Retina (tissue), 1 donor: ENCODE measurements around the gene GNAT1.
"Not testable (repeated sequence)": the region's sequence is repeated elsewhere in the genome, so short reads cannot be mapped to it uniquely, and the experiment has no call there.

Source experiments
- DNase-seq: peaks from one replicate; pipeline ENCODE4 v3.0.0-alpha.2; 2016

GNAT1 gene

DNA sequence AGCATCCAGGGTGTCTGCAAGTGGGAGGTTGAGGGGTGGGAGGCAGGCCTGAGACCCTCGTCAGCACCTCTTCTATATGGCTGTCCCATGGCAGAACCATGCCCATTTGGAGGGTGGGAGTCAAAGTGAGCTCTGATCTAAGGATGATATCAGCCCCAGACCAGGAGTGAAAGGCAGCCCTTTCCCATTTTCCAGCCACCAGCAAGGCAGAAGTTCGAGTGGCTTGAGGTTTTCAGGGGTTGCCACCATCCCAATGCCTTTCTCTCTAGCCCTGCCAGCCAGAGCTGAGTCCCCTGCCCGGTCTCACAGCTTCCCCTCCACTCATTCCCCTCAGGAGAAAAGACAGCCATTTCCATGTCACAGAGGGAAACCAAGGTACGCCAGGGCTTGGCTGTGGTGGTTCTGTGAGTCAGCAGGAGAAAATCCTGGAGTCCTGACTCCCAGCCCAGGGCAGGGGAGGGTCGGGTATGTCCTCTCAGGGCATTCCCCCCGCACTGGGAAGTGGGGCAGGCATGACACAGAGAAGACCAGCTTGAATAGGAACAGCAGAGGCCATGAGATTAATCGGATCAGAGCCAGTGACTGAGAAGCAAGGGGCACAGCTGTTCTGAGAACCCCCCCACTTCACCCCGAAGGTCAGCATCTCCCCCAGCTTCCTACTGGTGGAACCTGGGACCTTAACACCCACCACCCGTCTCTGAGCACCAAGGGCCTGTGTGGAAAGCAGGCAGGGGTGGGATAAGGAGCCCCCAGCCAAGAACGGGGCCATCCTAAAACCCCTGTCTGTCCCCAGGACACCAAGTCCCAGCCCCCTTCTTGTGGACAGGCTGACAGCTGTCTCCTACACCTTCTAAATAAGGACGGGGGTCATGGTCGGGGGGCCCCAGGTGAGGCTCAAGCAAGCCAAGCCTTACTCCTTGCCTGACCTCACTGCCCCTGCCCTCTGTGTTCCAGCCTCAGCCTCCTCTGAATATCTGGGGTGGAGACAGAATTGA lies 12.7 kb downstream of the GNAT1 start:
- DNase-seq, result no peak

DNA sequence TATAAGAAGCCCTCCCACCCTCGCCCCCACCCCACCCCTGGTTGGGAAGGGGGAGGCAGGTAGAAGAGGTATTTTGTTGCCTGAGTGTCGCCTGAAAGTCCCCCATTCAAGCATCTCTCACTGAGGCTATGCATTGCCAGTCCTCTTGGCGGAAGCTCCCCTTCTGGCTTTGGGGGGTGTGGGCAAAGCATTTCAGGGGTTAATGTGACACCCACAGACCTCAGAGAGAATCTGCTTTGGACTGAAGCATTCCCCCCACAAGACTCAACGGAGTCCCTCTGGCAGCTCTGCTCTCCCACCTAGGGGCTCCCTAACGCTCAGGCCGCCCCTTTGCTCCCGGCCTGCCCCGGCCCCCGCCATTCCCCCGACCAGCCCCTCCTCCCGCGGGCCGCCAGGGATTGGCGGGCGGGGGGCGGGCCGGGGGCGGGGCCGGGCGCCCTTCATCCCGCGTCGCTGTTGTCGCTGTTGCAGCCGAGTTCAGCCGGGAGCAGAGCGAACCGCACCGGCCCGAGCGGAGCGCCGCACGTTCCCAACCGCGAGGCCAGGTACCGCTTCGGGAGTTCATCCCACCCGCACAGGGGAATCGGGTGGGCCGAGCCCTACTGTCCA lies 13.5 kb downstream of the GNAT1 start, which contains the start of gene SLC38A3:
Gene SLC38A3, plus strand, starts transcription at position 468 of the 609 bp plus-strand sequence. CDS start 8,929 bp downstream, outside the sequence.
- peak; percentile 47 for DNase-seq

DNA sequence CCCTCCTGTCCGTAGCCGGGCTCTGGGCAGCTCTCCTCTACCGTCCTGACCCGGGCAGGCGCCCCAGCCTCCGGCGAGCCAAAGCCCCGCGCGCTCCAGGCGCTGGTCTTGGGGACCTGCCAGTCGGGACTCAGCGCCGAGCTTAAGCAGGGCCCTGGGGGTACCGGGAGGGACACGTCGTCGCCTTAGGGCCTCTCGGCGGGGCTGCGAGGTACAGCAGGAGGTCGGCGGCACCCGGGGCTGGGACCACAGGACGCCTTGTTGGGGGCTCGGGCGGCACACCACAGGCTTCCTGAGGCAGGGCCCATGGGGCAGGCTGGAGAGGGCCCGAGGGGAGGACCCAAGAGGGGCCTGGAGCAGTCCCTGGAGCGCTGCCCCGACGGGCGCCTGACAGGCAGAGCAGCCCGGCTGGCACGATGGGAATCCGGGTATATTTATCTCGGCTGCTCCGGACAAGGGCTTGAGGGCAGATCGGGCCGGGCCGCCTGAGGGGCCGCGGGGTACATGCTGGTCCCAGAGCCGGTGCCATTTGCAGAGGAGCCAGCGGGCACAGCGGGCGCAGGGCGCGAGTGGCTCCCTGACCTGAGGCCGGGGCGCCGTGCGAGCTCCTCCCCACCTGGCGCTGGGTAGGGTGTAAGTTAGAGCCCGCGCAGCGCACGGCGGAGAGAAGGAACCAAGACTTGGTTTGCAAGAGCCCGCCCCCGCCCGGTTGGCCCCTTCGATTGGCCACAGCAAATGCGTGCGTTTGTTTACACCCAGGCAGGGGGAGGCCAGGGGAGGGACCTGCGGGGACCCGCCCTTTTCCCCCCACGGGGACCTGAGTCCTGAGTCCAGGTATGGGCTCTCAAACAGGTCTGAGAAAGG lies 14.2 kb downstream of the GNAT1 start:
- peak; percentile 84 for DNase-seq

DNA sequence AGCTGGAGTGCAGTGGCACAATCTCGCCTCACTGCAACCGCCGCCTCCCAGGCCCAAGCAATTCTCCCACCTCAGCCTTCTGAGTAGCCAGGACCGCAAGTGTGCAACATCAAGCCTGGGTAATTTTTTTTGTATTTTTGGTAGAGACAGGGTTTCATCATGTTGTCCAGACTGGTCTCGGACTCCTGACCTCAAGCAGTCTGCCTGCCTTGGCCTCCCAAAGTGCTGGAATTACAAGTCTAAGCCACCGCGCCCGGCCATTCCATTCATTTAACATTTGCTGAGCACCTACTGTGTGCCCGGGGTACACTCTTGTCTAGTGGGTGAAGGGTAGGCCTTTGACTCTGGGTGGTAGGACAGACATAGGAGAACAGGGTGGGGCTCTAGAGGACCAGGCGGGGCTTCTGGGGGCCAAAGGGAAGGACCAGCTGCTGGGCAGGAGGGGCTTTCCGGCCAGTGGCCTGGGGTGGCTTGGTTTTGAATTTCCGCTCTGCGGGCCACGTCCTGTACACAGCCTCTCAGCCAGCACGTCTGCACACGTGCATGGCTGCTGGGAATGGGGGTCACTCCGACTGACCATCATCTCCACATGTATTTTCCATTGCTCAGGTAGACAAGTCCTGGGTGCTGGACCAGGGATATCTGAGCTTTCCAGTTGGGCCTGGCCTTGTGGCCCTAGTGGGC lies 16.1 kb downstream of the GNAT1 start:
- no peak for DNase-seq

DNA sequence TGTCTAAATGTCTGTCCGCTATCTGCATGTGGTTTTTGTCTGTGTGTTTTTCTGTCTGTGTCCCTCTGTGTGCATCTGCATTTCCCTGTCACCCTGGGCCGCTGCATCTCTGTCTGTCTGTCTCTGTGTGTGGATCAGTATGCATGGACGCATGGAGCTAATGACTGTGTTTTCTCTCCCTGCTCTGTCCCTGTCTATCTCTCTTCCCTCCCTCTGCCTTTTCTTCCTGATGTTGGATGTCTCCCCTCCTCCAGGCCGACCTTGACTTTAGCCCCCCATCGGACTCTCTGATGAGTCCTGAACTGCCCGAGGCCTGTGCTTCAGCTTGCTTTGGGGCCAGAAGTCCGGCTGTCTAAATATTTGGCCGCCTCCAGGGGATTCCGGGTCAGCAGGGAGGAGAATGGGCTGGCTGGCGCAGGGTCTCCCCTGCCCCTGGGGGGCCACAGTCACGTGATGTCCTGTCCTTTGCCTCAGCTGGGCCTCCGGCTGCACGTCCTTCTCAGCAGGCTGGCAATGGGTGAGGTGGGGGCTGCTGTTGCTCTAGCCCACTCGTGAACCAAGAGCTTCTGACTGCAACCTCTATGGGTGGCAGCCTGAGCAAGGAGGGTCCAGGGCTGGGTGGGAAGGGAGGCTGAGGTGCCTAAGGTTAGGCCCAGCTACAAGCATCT lies 17.4 kb downstream of the GNAT1 start:
- DNase-seq, result no peak

DNA sequence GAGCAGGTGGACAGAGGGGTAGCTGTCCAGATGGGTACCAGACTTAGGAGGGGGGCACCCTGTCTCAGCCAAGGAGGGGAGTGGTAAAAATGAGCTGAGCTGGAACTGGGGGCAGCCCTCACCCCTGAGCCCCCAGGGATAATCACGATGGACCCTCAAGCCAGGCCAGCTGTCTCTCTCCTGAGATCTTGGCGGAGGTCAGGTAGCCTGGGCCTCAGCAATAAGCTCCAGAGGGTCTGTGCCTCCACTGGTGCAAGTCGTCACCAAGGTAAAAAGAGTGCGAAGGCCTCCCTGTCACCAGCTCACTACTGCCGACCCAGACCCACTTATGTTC lies 18.7 kb downstream of the GNAT1 start:
- no peak for DNase-seq

DNA sequence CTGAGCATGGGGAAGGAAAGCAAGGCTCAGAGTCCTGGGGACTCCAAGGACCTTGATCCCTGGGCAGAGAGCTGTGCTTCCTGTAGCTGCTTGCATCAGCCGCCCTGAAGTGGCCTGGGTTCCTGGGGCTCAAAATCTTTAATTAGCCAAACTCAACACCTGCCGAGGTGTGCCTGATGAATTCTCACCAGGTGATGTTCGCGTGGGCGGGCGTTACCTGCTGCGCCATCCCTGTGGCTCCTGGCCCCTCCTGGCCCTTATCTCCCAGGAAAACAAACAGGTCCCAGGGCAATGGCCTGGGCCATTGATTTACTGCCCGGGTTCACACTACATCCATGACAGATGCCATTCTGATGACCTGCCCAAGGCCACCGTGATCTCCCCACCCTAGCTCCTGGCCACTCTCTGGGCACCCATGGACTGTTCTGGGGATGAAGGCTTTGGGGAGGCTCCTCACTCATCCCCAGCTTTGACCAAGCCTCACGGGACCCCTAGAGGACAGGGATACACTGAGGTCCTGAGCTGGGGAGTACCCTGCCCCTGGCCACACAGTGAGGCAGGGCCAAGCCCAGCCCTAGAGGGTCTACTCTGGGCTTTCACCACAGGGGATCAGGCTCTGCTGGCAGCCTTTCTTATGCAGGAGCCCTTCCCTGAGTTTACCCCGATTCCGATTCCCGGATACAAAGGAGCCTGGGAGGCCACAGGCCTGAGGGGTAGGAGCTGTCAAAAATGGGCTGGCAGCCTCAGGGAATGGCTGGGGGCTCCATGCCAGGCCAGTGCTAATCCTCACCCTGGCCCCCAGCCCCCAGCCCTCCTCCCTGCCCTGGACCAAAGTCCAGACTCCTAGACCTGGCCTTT lies 19.3 kb downstream of the GNAT1 start:
- no peak for DNase-seq

DNA sequence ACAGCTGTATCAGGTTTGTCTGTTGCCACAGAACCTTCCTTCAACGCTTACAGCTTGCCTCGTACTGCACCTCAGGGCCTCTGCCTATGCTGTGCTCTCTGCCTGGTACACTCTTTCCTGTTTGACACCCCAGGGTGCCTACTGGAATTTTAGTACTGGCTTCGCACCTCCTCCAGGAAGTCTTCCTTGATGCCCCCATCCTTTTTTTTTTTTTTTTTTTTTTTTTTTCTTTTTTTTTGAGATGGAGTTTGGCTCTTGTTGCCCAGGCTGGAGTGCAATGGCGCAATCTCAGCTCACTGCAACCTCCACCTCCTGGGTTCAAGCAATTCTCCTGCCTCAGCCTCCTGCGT lies 19.9 kb downstream of the GNAT1 start:
- DNase-seq, result not testable (repeated sequence)

DNA sequence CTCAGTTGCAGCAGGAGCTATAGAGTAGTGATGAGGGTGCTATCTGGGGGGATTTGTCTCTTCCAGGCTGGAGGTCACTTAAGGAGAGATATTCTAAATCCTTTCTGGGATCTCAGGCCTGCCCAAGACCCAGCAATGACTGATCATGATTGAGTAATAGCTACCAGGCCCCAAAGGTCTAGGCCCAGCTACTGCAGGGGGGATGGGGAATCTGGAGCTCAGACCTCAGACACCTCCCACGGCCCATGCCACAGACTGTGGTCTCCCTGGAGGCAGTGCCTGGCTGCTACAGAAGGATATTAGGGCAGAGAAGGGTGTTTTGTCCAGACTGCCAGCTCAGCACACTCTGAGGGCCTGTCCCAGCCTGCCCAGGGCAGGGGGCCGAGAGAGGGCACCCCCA lies 20.5 kb downstream of the GNAT1 start:
- no peak for DNase-seq

DNA sequence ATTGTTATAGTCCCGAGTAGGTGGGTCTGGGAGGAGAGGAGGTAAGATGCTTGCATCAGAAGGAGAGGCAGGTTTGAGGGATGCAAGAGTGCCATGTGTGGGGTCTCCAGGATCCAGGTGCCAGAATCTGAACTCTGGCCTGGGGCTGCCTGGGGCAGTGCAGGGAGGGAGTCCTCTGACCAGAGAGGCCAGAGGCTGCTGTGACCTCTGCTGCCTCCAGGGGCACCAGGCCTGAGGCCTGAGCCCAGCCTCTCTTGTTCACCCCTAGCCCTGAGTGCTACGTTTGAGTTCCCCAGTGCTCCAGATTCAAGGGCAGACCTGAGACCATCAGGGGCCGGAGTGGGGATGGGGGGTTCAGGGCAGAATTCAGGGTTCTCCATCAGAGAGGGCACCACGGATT lies 21.1 kb downstream of the GNAT1 start:
- no peak for DNase-seq

DNA sequence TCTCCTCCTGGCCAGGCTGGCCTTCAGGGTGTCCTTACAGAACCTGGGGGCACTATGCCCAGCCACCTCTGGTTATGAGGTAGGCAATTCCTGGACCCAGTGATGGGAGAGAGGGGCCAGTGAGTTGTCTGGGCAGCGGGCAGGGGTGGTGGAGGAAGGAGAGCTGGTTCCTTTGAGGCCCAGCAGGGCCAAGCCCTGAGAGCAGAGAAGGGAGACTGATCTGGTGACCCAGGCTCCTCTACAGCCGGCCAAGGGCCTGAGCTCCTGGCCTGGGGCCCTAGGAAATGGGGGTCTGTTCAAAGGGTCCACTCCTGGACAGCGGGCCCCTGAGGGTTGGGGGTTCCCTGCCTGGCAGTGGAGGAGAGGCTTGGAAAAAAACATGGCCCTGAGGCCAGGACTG lies 21.6 kb downstream of the GNAT1 start:
- DNase-seq, result no peak

DNA sequence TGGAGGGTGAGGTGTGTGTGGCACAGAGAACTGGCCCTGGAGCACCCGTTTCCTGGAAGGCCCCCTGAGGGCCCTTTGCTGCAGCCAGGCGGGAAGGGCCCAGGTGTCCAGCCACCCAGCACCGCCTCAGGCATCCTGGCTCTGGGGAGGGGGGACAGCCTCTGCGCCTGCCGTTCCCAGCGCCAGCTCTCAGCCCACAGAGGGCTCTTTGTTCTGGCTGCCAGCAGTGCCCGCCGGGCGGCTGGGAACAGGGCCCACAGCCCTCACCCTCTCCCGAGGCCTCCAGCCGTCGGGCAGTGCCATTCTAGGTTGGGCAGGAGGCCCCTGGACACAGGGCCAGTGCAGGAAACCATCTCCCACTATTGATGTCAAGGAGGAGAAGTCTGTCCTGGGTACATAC lies 22.0 kb downstream of the GNAT1 start:
- no peak for DNase-seq

DNA sequence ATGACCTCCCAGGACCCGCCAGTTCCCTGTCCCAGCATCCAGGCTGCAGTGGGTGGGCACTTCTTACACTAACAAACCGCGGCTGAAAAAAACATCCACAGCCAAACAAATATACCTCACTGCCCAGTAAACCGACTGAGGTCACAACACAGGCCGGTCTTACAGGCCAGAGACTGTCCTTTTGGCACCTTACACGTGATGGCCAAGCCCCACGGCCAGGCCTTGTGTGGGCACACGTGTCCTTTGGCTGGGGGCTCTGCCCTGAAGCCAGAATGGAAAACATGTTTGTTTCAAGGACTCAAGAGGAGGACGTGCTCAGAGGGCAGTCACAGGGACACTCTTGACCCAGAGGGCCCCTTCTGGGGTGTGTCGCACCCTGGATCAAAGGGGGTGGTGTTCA lies 23.4 kb downstream of the GNAT1 start:
- no peak for DNase-seq

DNA sequence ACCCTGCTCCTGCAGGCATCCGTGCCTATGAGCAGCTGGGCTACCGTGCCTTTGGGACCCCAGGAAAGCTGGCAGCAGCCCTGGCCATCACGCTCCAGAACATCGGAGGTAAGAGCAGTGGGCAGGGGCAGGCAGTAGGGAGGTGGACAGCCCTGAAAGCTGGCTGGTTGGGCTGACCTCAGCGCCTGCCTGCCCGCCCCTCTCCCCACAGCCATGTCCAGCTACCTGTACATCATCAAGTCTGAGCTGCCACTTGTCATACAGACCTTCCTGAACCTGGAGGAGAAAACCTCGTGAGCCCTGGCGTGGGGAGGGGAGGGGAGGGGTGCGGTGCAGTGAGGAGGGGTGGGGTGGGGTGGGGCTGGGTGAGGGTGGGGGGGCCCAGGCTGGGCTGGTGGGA lies 24.1 kb downstream of the GNAT1 start:
- DNase-seq, result no peak

DNA sequence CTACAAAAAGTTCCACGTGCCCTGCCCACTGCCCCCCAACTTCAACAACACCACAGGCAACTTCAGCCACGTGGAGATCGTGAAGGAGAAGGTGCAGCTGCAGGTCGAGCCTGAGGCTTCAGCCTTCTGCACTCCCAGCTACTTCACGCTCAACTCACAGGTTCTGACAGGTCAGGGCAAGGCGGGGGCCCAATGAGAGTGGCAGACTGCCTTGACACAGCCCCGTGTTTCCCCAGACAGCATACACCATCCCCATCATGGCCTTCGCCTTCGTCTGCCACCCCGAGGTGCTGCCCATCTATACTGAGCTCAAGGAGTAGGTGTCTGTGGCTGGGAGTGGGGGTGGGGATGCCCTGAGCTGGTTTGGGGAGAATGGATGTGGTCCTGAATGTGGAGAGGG lies 26.3 kb downstream of the GNAT1 start:
- no peak for DNase-seq

DNA sequence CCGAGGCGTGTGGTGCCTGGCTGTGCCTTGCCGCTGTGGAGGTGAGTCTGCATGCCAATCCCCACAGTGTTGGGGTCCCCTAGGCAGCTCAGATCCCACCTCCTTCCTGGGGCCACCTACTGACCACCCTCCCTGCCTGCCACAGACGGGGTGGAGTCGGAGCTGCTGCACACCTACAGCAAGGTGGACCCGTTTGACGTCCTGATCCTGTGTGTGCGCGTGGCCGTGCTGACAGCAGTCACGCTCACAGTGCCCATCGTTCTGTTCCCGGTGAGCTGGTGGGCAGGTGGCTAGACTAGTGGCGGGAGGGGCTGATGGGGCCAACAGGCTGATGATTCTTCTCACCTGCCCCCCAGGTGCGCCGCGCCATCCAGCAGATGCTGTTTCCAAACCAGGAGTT lies 27.0 kb downstream of the GNAT1 start:
- DNase-seq, result no peak

DNA sequence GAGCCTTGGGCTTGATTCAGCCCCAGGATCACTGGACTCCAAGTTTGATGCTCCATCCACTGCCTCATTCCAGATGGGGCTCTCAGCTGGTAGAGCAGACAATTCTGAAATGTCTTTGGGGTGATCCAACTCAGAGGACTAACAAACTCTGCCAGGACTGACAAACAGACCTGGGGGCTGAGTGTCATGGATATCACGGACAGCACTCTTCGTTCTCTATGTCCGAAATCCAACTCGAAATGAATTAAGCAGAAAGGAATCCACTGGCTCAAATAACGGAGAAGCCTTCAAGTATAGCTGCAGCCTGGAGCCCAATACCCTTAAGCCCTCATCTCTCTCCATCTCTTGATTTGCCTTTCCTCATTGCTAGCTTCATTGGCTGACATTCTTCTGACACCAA lies 27.9 kb downstream of the GNAT1 start:
- DNase-seq, result no peak

DNA sequence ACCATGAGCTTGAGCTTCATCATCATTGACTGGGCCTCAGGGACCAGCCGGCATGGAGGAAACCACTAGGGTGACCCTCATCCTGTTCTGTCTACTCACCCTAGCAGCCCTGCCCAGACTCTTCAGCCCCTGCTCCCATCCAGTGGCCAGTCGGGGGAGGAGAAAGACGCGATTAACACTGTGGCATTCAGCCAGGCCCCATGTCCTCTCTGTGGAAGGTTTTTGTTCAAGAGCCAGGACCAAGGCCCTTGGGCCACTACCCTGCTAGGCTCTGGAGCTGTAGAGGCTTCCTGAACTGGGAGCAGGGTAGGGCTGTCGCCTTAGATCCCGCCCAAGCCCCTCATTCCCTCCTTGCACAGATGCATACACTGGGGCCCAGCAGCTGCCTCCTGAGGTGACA lies 28.7 kb downstream of the GNAT1 start:
- no peak for DNase-seq

DNA sequence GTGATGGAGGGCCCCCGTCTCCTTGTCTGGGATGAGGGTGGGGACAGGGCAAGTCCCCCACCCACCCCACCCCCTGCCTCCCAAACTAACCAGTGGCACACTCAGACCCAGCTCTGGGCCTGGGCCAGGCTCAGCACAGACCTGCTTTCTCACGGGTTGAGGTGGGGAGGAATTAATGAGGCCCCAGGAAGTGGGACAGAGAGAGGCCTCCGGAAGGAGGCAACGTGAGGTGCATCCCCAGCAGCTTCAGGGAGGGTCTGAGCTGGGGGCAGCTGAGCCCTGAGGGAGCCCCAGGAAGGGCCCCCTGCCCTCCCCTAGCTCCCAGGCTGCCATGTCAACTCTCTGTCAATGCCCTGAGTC lies 29.6 kb downstream of the GNAT1 start:
- DNase-seq, result no peak

DNA sequence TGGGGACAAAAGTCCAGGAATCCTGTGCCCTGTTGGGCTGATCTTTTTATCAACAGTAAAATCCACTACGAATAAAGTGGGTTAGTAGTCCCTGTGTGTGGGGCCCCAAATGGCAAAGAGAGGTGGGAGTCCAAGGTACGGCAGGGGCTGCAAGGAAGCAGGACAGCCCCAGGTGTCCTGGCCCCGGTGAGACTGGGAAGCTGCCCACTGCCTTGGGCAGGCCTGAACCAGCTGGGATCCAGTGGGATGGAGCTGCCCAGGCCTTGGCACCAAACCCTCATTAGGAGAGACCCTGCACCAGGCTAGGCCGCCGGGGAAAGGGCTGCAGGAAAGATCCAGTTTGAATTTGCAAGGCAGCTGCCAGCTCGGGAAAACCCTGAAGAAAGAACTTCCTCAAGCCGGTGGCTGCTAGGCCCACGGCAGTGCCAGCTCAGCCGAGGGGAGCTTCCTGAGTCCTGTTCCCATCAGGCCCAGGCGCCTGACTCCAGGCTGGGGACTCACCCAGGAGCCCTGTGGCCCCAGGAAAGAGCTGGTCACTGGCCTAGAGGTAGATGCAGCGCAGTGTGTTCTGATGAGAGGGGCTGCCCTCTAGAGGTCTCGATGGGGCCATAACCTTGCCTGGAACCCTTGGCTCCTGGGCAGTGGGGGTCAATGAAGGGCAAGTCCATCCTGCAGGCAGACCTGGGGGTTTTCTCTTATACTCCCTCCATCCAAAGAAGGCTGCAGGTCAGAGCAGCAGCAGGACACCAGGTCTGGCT lies 30.2 kb downstream of the GNAT1 start:
- no peak for DNase-seq

DNA sequence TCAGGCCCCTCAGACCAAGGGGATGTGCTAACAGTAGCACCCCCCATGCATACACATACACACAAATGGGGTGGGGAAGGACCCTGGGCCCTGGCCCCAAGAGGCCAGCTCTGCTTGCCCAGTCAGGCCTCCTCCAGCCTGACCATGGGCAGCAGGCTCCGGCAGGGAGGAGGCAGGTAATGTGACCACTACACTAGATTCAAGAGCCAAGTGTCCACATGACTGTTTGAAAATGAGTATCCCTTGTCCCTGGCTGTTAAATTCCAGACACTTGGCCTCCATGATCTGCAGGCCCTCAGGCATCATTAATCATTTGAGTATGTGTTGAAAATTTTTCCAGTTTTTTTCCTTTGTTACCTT lies 30.7 kb downstream of the GNAT1 start:
- no peak for DNase-seq
